GM23248 (cell line): ENCODE measurements around the gene NAV2.

ENCODE experiments used
- EZH2 ChIP-seq: fragments of 200-600 bp; sonication (generic); IDR thresholded peaks from 2 replicates; pipeline ENCODE4 v1.6.1; 2018; ENCODE audit warnings: antibody characterized with exemption, mild to moderate bottlenecking; ENCODE audit not compliant: insufficient read depth, poor library complexity, severe bottlenecking
- EZH2phosphoT487 ChIP-seq: fragments of 200-600 bp; sonication (generic); IDR thresholded peaks from 2 replicates; pipeline ENCODE4 v1.6.1; 2018; ENCODE audit warnings: antibody characterized with exemption, moderate library complexity, mild to moderate bottlenecking, low read depth; ENCODE audit not compliant: insufficient read depth

DNA sequence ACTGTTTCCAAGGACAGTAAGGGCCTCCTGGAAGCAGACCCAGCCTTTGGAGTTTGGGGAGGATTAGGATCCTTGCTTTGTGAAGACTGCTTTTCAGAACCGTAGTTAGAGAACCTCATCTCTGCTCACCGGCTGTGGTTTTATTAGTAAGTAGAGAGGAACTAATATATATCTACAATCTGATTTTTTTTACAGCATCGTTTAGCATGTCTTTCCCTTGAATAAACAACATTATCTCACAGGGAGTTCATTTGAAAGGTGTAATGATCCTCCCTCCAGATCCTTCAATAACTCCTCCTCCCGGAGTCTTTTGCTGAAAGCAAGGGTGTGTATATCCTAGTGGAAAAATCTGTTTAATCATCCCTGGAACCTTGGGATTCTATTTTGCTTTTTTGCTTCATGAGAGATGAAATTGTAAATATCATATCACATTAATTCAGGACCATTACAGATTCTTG, 314.9 kb downstream of the NAV2 start:
- TF ChIP-seq EZH2phosphoT487 (no peak), EZH2 (no peak)
